Liver (tissue), 9 donors: Measurements from ENCODE around the gene PNPLA1. TPM values are rescaled to one million over a fixed set of nuclear protein-coding genes. Genes with fewer than 3 reads are reported as not detected.

Experiments used
- DNase-seq: peaks from one replicate; pipeline ENCODE4 v3.0.0-alpha.2; 2017; ENCODE audit warnings: low spot score
- H3K27ac ChIP-seq, 2 donors: one replicate each; pipeline ENCODE4 v1.7.0; 2013; ENCODE audit warnings: inconsistent platforms in 2 of 2, low read length in 2 of 2, control low read depth in 1 of 2, low read depth in 1 of 2, mild to moderate bottlenecking in 1 of 2
- H3K27me3 ChIP-seq, 4 donors: one replicate each; pipeline versions ENCODE4 v1.6.1 to v1.7.0; 2013; ENCODE audit warnings: low read length in 3 of 4, inconsistent platforms in 1 of 4, mild to moderate bottlenecking in 1 of 4, moderate library complexity in 1 of 4; ENCODE audit not compliant: control insufficient read depth in 4 of 4, insufficient read depth in 4 of 4
- H3K36me3 ChIP-seq, 4 donors: one replicate each; pipeline versions ENCODE4 v1.6.1 to v1.7.0; 2013; ENCODE audit warnings: low read length in 3 of 4, mild to moderate bottlenecking in 3 of 4, low read depth in 1 of 4, moderate library complexity in 1 of 4; ENCODE audit not compliant: control insufficient read depth in 4 of 4, insufficient read depth in 3 of 4
- H3K4me1 ChIP-seq, 4 donors: one replicate each; pipeline versions ENCODE4 v1.6.1 to v1.7.0; 2013; ENCODE audit warnings: low read length in 3 of 4, mild to moderate bottlenecking in 3 of 4, moderate library complexity in 1 of 4; ENCODE audit not compliant: control insufficient read depth in 4 of 4, insufficient read depth in 4 of 4
- H3K4me3 ChIP-seq, 3 donors: one replicate each; pipeline versions ENCODE4 v1.6.1 to v1.7.0; 2013; ENCODE audit warnings: low read length in 3 of 3, control low read depth in 1 of 3, low read depth in 1 of 3, mild to moderate bottlenecking in 1 of 3
- H3K9ac ChIP-seq, 2 donors: one replicate each; pipeline ENCODE4 v1.7.0; 2013; ENCODE audit warnings: low read length in 2 of 2, mild to moderate bottlenecking in 2 of 2, moderate library complexity in 2 of 2, control low read depth in 1 of 2, low read depth in 1 of 2
- H3K9me3 ChIP-seq, 4 donors: one replicate each; pipeline versions ENCODE4 v1.6.1 to v1.7.0; 2013; ENCODE audit warnings: low read length in 3 of 4; ENCODE audit not compliant: control insufficient read depth in 4 of 4
- CTCF ChIP-seq: fragments of 150-350 bp; IDR thresholded peaks from 2 replicates; pipeline ENCODE4 v1.5.1; 2017; ENCODE audit warnings: improper control_type of control experiment, low read depth, low read length; ENCODE audit not compliant: missing input control
- EGR1 ChIP-seq, 2 donors: IDR thresholded peaks; 2 replicates each; pipeline ENCODE4 v1.6.1; 2016 to 2018; ENCODE audit warnings: antibody characterized with exemption in 2 of 2, low read depth in 2 of 2
- FOXA1 ChIP-seq: IDR thresholded peaks from 2 replicates; pipeline ENCODE4 v1.6.1; 2016; ENCODE audit warnings: antibody characterized with exemption
- FOXA2 ChIP-seq: IDR thresholded peaks from 2 replicates; pipeline ENCODE4 v1.6.1; 2016; ENCODE audit warnings: antibody characterized with exemption
- GABPA ChIP-seq, 2 donors: IDR thresholded peaks in 1 of 2; conservative IDR thresholded peaks in 1 of 2; 2 replicates each; pipeline ENCODE4 v1.6.1; 2016; ENCODE audit warnings: antibody characterized with exemption in 2 of 2, mild to moderate bottlenecking in 1 of 2, moderate library complexity in 1 of 2
- HNF4A ChIP-seq, 2 donors: conservative IDR thresholded peaks; 2 replicates each; pipeline ENCODE4 v1.6.1; 2016; ENCODE audit warnings: antibody characterized with exemption in 2 of 2, mild to moderate bottlenecking in 2 of 2
- HNF4G ChIP-seq: IDR thresholded peaks from 2 replicates; pipeline ENCODE4 v1.6.1; 2016; ENCODE audit warnings: antibody characterized with exemption
- JUND ChIP-seq, 2 donors: IDR thresholded peaks; 2 replicates each; pipeline ENCODE4 v1.6.1; 2016; ENCODE audit warnings: antibody characterized with exemption in 2 of 2
- NR2F2 ChIP-seq: IDR thresholded peaks from 2 replicates; pipeline ENCODE4 v1.6.1; 2016; ENCODE audit warnings: antibody characterized with exemption
- RAD21 ChIP-seq, 2 donors: IDR thresholded peaks; 2 replicates each; pipeline ENCODE4 v1.6.1; 2016; ENCODE audit warnings: antibody characterized with exemption in 2 of 2, mild to moderate bottlenecking in 2 of 2
- REST ChIP-seq: IDR thresholded peaks from 2 replicates; pipeline ENCODE4 v1.6.1; 2016; ENCODE audit warnings: antibody characterized with exemption, mild to moderate bottlenecking
- RXRA ChIP-seq, 2 donors: IDR thresholded peaks; 2 replicates each; pipeline ENCODE4 v1.6.1; 2017 to 2018; ENCODE audit warnings: antibody characterized with exemption in 2 of 2, mild to moderate bottlenecking in 1 of 2
- SP1 ChIP-seq: IDR thresholded peaks from 2 replicates; pipeline ENCODE4 v1.6.1; 2018; ENCODE audit warnings: antibody characterized with exemption, mild to moderate bottlenecking
- TAF1 ChIP-seq: conservative IDR thresholded peaks from 2 replicates; pipeline ENCODE4 v1.6.1; 2016; ENCODE audit warnings: antibody characterized with exemption, mild to moderate bottlenecking
- YY1 ChIP-seq: IDR thresholded peaks from 2 replicates; pipeline ENCODE4 v1.6.1; 2016; ENCODE audit warnings: antibody characterized with exemption, mild to moderate bottlenecking
- ZBTB33 ChIP-seq: IDR thresholded peaks from 2 replicates; pipeline ENCODE4 v1.6.1; 2016; ENCODE audit warnings: antibody characterized with exemption
- WGBS: extraction: QIAGEN DNeasy Blood & Tissue Kit; methylation state at CpG from one replicate; pipeline ENCODE4 v1.1.7; 2013; 5-methylcytosine and 5-hydroxymethylcytosine counted together
- polyA plus RNA-seq, 2 donors: library from polyadenylated mRNA; stranded (reverse) in 1 of 2; unstranded in 1 of 2; fragments of 200-250 nt in 1 of 2; fragments of >200 nt in 1 of 2; fragmentation: Nextera tagmentation in 1 of 2; extraction: Ambion mirVana in 1 of 2; gene quantifications; one replicate each; pipeline versions ENCODE4 v1.2.1 to v1.2.3, GENCODE V29; 2013 to 2015
- total RNA-seq, 2 donors: library from RNA; depleted of rRNA; stranded (reverse); fragments of >200 nt; gene quantifications; one replicate each; pipeline ENCODE4 v1.2.3, GENCODE V29; 2014
- donor health status: healthy.
- donor health status: healthy.
- donor health status: healthy.
- donor health status: healthy.
- donor health status: healthy.

Gene PNPLA1
- total and polyA plus RNA-seq, 4 donors = 0.07 to 0.14 (median 0.08) TPM; not detected in 1

- Histone ChIP-seq H3K4me3 (no peak overlapping the region), H3K9ac (no peak overlapping the region), H3K27ac (no peak overlapping the region), H3K27me3 (peaks cover 0 to 4% (median 0%) of the 10 kb centered on the region in 4 donors), H3K9me3 (no peaks in the 10 kb centered on the region), H3K36me3 (no peaks in the 10 kb centered on the region), H3K4me1 (no peaks in the 10 kb centered on the region)
- no peak for DNase-seq
- TF ChIP-seq NR2F2 = no peak
- TF ChIP-seq ZBTB33 = no peak
- TF ChIP-seq FOXA2 = no peak
- no peak for TF ChIP-seq YY1
- no peak for TF ChIP-seq HNF4G
- TF ChIP-seq HNF4A (conservative IDR thresholded peaks at IDR 0.05) = no peak
- TF ChIP-seq RAD21 (IDR thresholded peaks at IDR 0.05) = no peak
- TF ChIP-seq FOXA1 = no peak
- no peak for TF ChIP-seq EGR1 (IDR thresholded peaks at IDR 0.05; ENCODE audit: low read depth in 2 of 2)
- no peak for TF ChIP-seq TAF1
- WGBS = 81% methylated on average over 8 of the region's 8 CpGs
Measured at GRCh38 chr6:36333171-36333895, 63.5 kb downstream of the PNPLA1 start.

- DNase-seq = no peak
- H3K27me3 ChIP-seq = peaks cover 0 to 4% (median 0%) of the 10 kb centered on the region in 4 donors
- no peaks in the 10 kb centered on the region for H3K9me3 ChIP-seq
- no peaks in the 10 kb centered on the region for H3K36me3 ChIP-seq
- no peak overlapping the region for H3K4me3 ChIP-seq
- no peaks in the 10 kb centered on the region for H3K4me1 ChIP-seq
- no peak for TF ChIP-seq NR2F2
- no peak for TF ChIP-seq FOXA1
- TF ChIP-seq RAD21 (IDR thresholded peaks at IDR 0.05) = no peak
- TF ChIP-seq TAF1 = no peak
- no peak for TF ChIP-seq HNF4A (conservative IDR thresholded peaks at IDR 0.05)
- no peak for TF ChIP-seq JUND (IDR thresholded peaks at IDR 0.05)
- no peak for TF ChIP-seq CTCF
- no peak for TF ChIP-seq ZBTB33
- TF ChIP-seq REST = no peak
- TF ChIP-seq EGR1 (IDR thresholded peaks at IDR 0.05; ENCODE audit: low read depth in 2 of 2) = no peak
- TF ChIP-seq HNF4G = no peak
- TF ChIP-seq SP1 = no peak
- no peak for TF ChIP-seq GABPA (IDR thresholded peaks at IDR 0.05 in 1 of 2, conservative IDR thresholded peaks at IDR 0.05 in 1 of 2)
- TF ChIP-seq YY1 = no peak
- no peak for TF ChIP-seq RXRA (IDR thresholded peaks at IDR 0.05)
- no peak overlapping the region for H3K27ac ChIP-seq
- H3K9ac ChIP-seq = no peak overlapping the region
- WGBS = 65% methylated on average over 20 of the region's 20 CpGs
Measured at GRCh38 chr6:36333931-36334725, 64.3 kb downstream of the PNPLA1 start.
